Mononuclear cell (primary cell): ENCODE results near the gene MUC5B. TPM values are rescaled to one million over a fixed set of nuclear protein-coding genes. Genes with fewer than 3 reads are reported as not detected.

Experiments used
- H3K27me3 ChIP-seq: 2 replicates; pipeline ENCODE4 v1.6.0; 2011; ENCODE audit warnings: low read length, control low read depth; ENCODE audit not compliant: insufficient read depth
- H3K4me1 ChIP-seq: 2 replicates; pipeline ENCODE4 v1.5.1; 2011; ENCODE audit warnings: mild to moderate bottlenecking, low read length, control low read depth; ENCODE audit not compliant: insufficient read depth
- H3K4me3 ChIP-seq: 2 replicates; pipeline ENCODE4 v1.5.1; 2011; ENCODE audit warnings: mild to moderate bottlenecking, low read length, moderate library complexity
- H3K9me3 ChIP-seq: 2 replicates; pipeline ENCODE4 v1.5.1; 2011; ENCODE audit warnings: low read depth, mild to moderate bottlenecking, control low read depth, low read length
- total RNA-seq: library from RNA; depleted of rRNA; stranded (reverse); fragments of >200 nt; gene quantifications from one replicate; pipeline ENCODE4 v1.2.3, GENCODE V29; 2012

Gene MUC5B
- total RNA-seq, 1 donor, result under 0.01 TPM

GRCh38 chr11:1252371-1253102 is 29.7 kb downstream of the MUC5B start:
- H3K9me3 ChIP-seq, result no peaks in the 10 kb centered on the region
- no peaks in the 10 kb centered on the region for H3K27me3 ChIP-seq
- H3K4me3 ChIP-seq, result no peak overlapping the region
- no peaks in the 10 kb centered on the region for H3K4me1 ChIP-seq

DNA sequence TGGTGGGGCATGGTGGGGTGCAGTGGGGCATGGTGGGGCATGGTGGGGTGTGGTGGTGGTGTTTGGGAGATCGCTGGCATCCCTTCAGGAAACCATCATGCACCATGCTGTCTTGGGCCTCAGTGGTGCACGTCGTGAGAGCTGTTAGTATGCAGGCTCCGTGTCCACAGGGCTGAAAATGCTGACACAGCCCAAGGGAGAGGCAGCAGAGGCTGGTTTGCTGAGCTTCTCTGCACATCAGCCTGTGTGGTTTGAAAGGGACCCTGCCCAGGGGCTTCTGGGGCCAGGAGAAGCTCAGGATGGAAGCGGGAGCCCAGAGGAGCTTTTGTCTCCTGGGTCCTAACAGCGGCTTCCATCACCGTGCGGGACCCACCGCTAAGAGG is 30.2 kb downstream of the MUC5B start:
- Histone ChIP-seq H3K4me1 (no peaks in the 10 kb centered on the region), H3K9me3 (no peaks in the 10 kb centered on the region), H3K4me3 (no peak overlapping the region), H3K27me3 (no peaks in the 10 kb centered on the region)

GRCh38 chr11:1254086-1254648 is 31.3 kb downstream of the MUC5B start:
- Histone ChIP-seq H3K4me1 (no peaks in the 10 kb centered on the region), H3K27me3 (no peaks in the 10 kb centered on the region), H3K4me3 (no peak overlapping the region), H3K9me3 (no peaks in the 10 kb centered on the region)

DNA sequence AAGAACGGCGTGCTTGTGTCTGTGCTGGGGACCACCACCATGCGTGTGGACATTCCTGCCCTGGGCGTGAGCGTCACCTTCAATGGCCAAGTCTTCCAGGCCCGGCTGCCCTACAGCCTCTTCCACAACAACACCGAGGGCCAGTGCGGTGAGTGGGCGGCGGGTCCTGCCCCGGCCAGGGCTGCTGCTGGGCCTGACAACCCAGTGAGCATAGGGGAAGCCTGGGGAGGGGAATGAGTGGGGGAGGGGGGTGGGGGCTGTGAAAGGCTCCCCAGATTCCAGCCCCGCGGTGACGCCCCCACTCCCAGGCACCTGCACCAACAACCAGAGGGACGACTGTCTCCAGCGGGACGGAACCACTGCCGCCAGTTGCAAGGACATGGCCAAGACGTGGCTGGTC is 31.9 kb downstream of the MUC5B start:
- H3K4me3 ChIP-seq, result no peak overlapping the region
- H3K9me3 ChIP-seq, result no peaks in the 10 kb centered on the region
- no peaks in the 10 kb centered on the region for H3K4me1 ChIP-seq
- H3K27me3 ChIP-seq, result no peaks in the 10 kb centered on the region

- Histone ChIP-seq H3K4me3 (no peak overlapping the region), H3K4me1 (no peaks in the 10 kb centered on the region), H3K27me3 (no peaks in the 10 kb centered on the region), H3K9me3 (no peaks in the 10 kb centered on the region)
These were observed 32.3 kb downstream of the MUC5B start for GRCh38 chr11:1255151-1255550.

DNA sequence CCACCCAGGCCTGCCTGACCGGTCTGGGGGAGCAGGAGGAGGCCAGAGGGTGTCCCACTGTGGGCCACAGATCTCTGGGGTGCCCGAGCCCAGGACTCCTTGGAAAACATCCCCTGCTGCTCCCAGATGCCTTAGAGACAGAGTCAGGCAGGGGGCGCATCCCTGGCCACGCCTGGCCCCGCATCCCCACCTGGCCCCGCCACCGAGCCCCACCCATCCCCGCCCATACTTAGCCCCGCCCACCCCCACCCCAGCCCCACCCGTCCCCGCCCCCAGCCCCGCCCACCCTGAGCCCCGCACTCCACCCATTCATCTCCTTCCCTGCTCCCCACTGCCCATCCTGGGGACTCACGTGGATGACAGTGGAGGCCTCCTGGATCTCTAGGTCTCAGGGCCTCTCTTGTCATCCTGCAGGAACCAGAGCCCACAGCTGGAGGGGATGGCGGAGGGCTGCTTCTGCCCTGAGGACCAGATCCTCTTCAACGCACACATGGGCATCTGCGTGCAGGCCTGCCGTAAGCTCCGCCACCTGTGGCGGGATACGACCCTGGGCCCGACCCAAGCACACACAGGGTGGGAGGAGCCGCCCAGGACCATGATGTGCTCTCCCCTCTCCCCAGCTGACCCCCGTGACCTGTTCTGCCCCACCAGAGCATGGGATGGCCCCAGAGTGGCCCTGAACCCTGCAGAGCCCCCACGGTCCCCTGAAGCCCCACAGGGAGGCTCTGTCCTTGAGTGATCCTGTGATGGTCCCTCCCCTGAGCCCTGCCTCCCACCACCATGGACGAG is 33.6 kb downstream of the MUC5B start:
- no peaks in the 10 kb centered on the region for H3K27me3 ChIP-seq
- no peaks in the 10 kb centered on the region for H3K9me3 ChIP-seq
- H3K4me3 ChIP-seq, result no peak overlapping the region
- H3K4me1 ChIP-seq, result no peaks in the 10 kb centered on the region

DNA sequence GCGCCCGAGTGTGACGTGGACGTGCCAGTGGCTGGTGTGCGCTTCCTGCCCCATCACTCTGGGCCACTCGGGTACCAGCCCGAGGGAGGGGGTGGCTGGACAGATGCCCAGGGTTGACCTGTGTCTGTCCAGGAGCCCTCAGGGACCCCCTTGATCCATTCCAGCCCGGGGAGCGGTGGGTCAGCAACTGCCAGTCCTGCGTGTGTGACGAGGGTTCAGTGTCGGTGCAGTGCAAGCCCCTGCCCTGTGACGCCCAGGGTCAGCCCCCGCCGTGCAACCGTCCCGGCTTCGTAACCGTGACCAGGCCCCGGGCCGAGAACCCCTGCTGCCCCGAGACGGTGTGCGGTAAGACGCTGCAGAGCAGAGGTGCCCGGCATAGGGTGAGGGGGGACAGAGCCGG is 34.5 kb downstream of the MUC5B start:
- peaks cover 7% of the 10 kb centered on the region for H3K4me1 ChIP-seq
- H3K9me3 ChIP-seq, result no peaks in the 10 kb centered on the region
- no peaks in the 10 kb centered on the region for H3K27me3 ChIP-seq
- no peak overlapping the region for H3K4me3 ChIP-seq

- H3K4me1 ChIP-seq, result peaks cover 11% of the 10 kb centered on the region
- no peak overlapping the region for H3K4me3 ChIP-seq
- H3K27me3 ChIP-seq, result no peaks in the 10 kb centered on the region
- no peaks in the 10 kb centered on the region for H3K9me3 ChIP-seq
These were observed 35.0 kb downstream of the MUC5B start for GRCh38 chr11:1257916-1258315.

DNA sequence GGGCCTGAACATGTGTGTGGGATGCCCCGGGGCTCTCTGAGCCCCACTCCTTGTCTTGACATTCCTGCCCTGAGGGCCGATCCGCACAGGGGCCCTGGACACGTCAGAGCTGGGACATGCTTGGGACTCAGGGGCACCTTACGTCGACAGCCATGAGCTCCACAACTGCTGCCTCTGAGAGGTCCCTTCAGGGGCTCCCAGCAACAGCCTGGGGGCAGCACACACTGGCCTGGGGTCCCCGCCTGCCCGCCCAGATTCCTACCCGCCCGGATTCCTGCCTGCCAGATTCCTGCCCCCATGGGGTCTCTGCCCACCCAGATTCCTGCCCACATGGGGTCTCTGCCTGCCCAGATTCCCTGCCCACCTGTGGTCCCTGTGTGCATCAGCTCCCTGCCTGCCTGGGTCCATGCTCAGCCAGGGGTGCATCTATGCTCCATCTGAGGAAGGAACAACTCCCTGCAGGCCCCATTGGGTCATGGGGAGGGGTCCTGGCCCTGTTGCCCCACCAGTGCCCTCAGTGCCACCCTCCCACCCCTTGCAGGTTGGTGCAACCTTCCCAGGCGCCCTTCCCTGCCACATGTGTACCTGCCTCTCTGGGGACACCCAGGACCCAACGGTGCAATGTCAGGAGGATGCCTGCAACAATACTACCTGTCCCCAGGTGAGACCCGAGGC is 35.7 kb downstream of the MUC5B start:
- Histone ChIP-seq H3K27me3 (no peaks in the 10 kb centered on the region), H3K4me3 (no peak overlapping the region), H3K4me1 (peaks cover 15% of the 10 kb centered on the region), H3K9me3 (no peaks in the 10 kb centered on the region)

- peaks cover 15% of the 10 kb centered on the region for H3K4me1 ChIP-seq
- H3K9me3 ChIP-seq, result no peaks in the 10 kb centered on the region
- no peaks in the 10 kb centered on the region for H3K27me3 ChIP-seq
- no peak overlapping the region for H3K4me3 ChIP-seq
These were observed 36.2 kb downstream of the MUC5B start for GRCh38 chr11:1259076-1259461.

DNA sequence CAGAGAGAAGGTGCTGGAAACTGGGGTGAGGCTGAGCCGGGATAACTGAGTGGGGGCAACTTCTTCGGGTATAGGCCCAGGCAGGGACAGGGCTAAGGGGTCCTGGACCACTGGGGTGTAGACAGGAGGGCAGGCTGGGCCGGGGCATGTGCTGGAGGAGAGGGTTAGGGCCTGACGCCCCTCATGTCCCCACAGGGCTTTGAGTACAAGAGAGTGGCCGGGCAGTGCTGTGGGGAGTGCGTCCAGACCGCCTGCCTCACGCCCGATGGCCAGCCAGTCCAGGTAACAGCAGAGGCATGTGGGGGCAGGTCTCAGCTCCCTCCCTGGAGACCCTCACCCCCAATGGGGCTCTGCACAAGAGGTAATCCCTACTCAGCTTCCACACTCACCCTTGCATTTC is 36.7 kb downstream of the MUC5B start:
- H3K4me1 ChIP-seq, result peaks cover 15% of the 10 kb centered on the region
- H3K4me3 ChIP-seq, result no peak overlapping the region
- H3K9me3 ChIP-seq, result no peaks in the 10 kb centered on the region
- H3K27me3 ChIP-seq, result no peaks in the 10 kb centered on the region

DNA sequence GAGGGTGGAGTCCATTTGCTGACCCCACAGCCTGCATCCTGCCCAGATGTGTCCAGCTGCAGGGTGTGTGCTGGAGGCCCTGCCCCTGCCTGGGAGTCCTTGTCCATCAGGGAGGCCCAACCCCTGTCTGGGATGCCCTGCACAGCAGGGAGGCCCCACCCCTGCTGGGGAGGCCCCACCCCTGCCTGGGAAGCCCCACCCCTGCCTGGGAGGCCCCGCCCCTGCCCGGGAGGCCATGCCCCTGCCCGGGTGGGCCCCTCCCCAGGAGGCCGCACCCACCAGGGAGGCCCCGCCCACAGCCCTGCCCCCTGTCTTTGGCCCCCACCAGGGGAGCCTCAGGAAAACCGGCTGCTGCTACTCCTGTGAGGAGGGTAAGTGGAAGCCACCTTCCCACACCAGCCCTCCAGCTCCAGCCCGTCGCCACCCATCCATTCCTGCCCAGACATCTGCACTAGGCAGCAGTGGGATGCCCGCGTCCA is 37.2 kb downstream of the MUC5B start:
- Histone ChIP-seq H3K27me3 (no peaks in the 10 kb centered on the region), H3K9me3 (no peaks in the 10 kb centered on the region)

GRCh38 chr11:1260620-1261019 is 37.8 kb downstream of the MUC5B start:
- Histone ChIP-seq H3K4me3 (no peak overlapping the region), H3K9me3 (no peaks in the 10 kb centered on the region), H3K4me1 (peaks cover 15% of the 10 kb centered on the region), H3K27me3 (no peaks in the 10 kb centered on the region)

More for the DNA sequence above, 37.2 kb downstream of the MUC5B start:
- Histone ChIP-seq H3K4me1 (peaks cover 15% of the 10 kb centered on the region), H3K4me3 (no peak overlapping the region)

- Histone ChIP-seq H3K4me3 (no peak overlapping the region), H3K4me1 (peaks cover 15% of the 10 kb centered on the region), H3K9me3 (no peaks in the 10 kb centered on the region), H3K27me3 (no peaks in the 10 kb centered on the region)
These were observed 38.6 kb downstream of the MUC5B start for GRCh38 chr11:1261241-1262071.
